Keratinocyte (primary cell): ENCODE data around the gene SNCAIP. TPM values are rescaled to one million over a fixed set of nuclear protein-coding genes. Genes with fewer than 3 reads are reported as not detected.

Source experiments
- DNase-seq: peaks from one replicate; pipeline ENCODE4 v3.0.0-alpha.2; 2011; ENCODE audit warnings: low read depth, missing footprints, low spot score
- FAIRE-seq: peaks from 2 replicates; lab custom pipeline; 2011; peaks lifted over from hg19 to GRCh38; lab: Jason Lieb, UNC
- H2AFZ ChIP-seq: 2 replicates; pipeline ENCODE4 v1.6.0; 2012; ENCODE audit warnings: low read length, control low read depth, inconsistent platforms; ENCODE audit not compliant: control insufficient read depth
- H3K27ac ChIP-seq: 2 replicates; pipeline ENCODE4 v1.5.1; 2011; ENCODE audit warnings: low read length; ENCODE audit not compliant: control insufficient read depth, insufficient read depth
- H3K27me3 ChIP-seq: 3 replicates; pipeline ENCODE4 v1.6.0; 2011; ENCODE audit warnings: low read length; ENCODE audit not compliant: control insufficient read depth, insufficient read depth; ENCODE audit errors: extremely low read depth
- H3K36me3 ChIP-seq, 2 experiments: 2 replicates in 1 of 2; 3 replicates in 1 of 2; pipeline ENCODE4 v1.5.1; 2011; ENCODE audit warnings: low read length in 2 of 2, mild to moderate bottlenecking in 1 of 2; ENCODE audit not compliant: control insufficient read depth in 2 of 2, insufficient read depth in 2 of 2; ENCODE audit errors: extremely low read depth in 1 of 2
- H3K4me1 ChIP-seq: 3 replicates; pipeline ENCODE4 v1.5.1; 2011; ENCODE audit warnings: low read length; ENCODE audit not compliant: control insufficient read depth, insufficient read depth; ENCODE audit errors: extremely low read depth
- H3K4me2 ChIP-seq: 3 replicates; pipeline ENCODE4 v1.6.0; 2011; ENCODE audit warnings: low read depth, low read length; ENCODE audit not compliant: control insufficient read depth, insufficient read depth; ENCODE audit errors: extremely low read depth
- H3K4me3 ChIP-seq, 3 experiments: fragments of 200-600 bp in 1 of 3; sonication (generic) in 1 of 3; 2 replicates in 2 of 3; 3 replicates in 1 of 3; pipeline ENCODE4 v1.5.1; 2011 to 2016; ENCODE audit warnings: low read length in 3 of 3, mild to moderate bottlenecking in 3 of 3, control low read depth in 2 of 3, inconsistent platforms in 1 of 3, low read depth in 1 of 3, mixed read lengths in 1 of 3, mixed run types in 1 of 3, moderate library complexity in 1 of 3; ENCODE audit not compliant: control insufficient read depth in 2 of 3, insufficient read depth in 2 of 3; ENCODE audit errors: extremely low read depth in 1 of 3
- H3K79me2 ChIP-seq: 2 replicates; pipeline ENCODE4 v1.6.0; 2012; ENCODE audit warnings: low read length; ENCODE audit not compliant: control insufficient read depth, insufficient read depth
- H3K9ac ChIP-seq: 3 replicates; pipeline ENCODE4 v1.6.0; 2011; ENCODE audit warnings: low read length; ENCODE audit not compliant: control insufficient read depth, insufficient read depth; ENCODE audit errors: extremely low read depth
- H3K9me1 ChIP-seq: 3 replicates; pipeline ENCODE4 v1.6.0; 2011; ENCODE audit warnings: low read length; ENCODE audit not compliant: control insufficient read depth, insufficient read depth; ENCODE audit errors: extremely low read depth
- H3K9me3 ChIP-seq: 2 replicates; pipeline ENCODE4 v1.5.1; 2012; ENCODE audit warnings: low read depth, low read length; ENCODE audit not compliant: control insufficient read depth
- H4K20me1 ChIP-seq: 3 replicates; pipeline ENCODE4 v1.6.0; 2011; ENCODE audit warnings: low read length; ENCODE audit not compliant: control insufficient read depth, insufficient read depth; ENCODE audit errors: extremely low read depth
- CTCF ChIP-seq, 3 experiments: IDR thresholded peaks in 1 of 3; conservative IDR thresholded peaks in 1 of 3; optimal IDR thresholded peaks in 1 of 3; 2 replicates in 2 of 3; 3 replicates in 1 of 3; pipeline versions ENCODE3 to v1.5.1; 2011; ENCODE audit warnings: low read length in 3 of 3, mild to moderate bottlenecking in 3 of 3, moderate library complexity in 2 of 3, control low read depth in 1 of 3, inconsistent platforms in 1 of 3; ENCODE audit not compliant: insufficient read depth in 2 of 3; ENCODE audit errors: extremely low read depth in 1 of 3
- EZH2 ChIP-seq: IDR thresholded peaks from one replicate; pipeline ENCODE4 v1.6.1; 2012; ENCODE audit warnings: inconsistent platforms, mild to moderate bottlenecking, low read length, moderate library complexity
- dilution Hi-C: fragments of 300-500 bp; cut with MboI; formaldehyde crosslinking; loops from one replicate; pipeline ENCODE4 v1.7.0; 2020; ENCODE audit warnings: low sequenced_read_pairs; ENCODE audit not compliant: extremely low pct_ligation_motif_present
- polyA plus RNA-seq, 5 experiments: library from polyadenylated mRNA; depleted of rRNA in 3 of 5; stranded (reverse) in 3 of 5; stranded (forward) in 1 of 5; unstranded in 1 of 5; fragments of >200 nt; gene quantifications; 1 replicate in 1 of 5; 2 replicates in 3 of 5; 3 replicates in 1 of 5; pipeline versions ENCODE4 v1.2.1 to v1.2.3, GENCODE V29; 2011 to 2012; ENCODE audit warnings: missing spikeins in 2 of 5, low read depth in 1 of 5, low replicate concordance in 1 of 5

The SNCAIP gene
- polyA plus RNA-seq, 1 donor (not counting 4 experiments of a cell fraction or from before 2014, with no cell fraction given): not detected

GRCh38 chr5:122371511-122372151, 59.6 kb downstream of the SNCAIP start:
- no peaks in the 10 kb centered on the region for H3K27me3 ChIP-seq
- no peaks in the 10 kb centered on the region for H4K20me1 ChIP-seq
- DNase-seq (no peak), FAIRE-seq (no peak)
- dilution Hi-C loops: no loop called here
- no peaks in the 10 kb centered on the region for H3K36me3 ChIP-seq
- no peak overlapping the region for H3K4me3 ChIP-seq
- no peaks in the 10 kb centered on the region for H3K9me3 ChIP-seq
- TF ChIP-seq CTCF (optimal IDR thresholded peaks at IDR 0.05 in 1 of 3, IDR thresholded peaks at IDR 0.05 in 1 of 3, conservative IDR thresholded peaks at IDR 0.05 in 1 of 3; ENCODE audit: extremely low read depth in 1 of 3, insufficient read depth in 2 of 3, low read length in 3 of 3) (no peak), EZH2 (no peak)
- no peak overlapping the region for H3K4me2 ChIP-seq
- H3K27ac ChIP-seq: no peak overlapping the region
- no peaks in the 10 kb centered on the region for H3K9me1 ChIP-seq
- H3K9ac ChIP-seq: no peak overlapping the region
- H3K4me1 ChIP-seq: no peaks in the 10 kb centered on the region
- H2AFZ ChIP-seq: no peak overlapping the region
- no peaks in the 10 kb centered on the region for H3K79me2 ChIP-seq

GRCh38 chr5:122374110-122374509, 62.1 kb downstream of the SNCAIP start:
- dilution Hi-C loops: no loop called here
- Histone ChIP-seq H3K27me3 (no peaks in the 10 kb centered on the region), H3K4me1 (no peaks in the 10 kb centered on the region), H4K20me1 (no peaks in the 10 kb centered on the region), H3K4me3 (no peak overlapping the region), H3K79me2 (no peaks in the 10 kb centered on the region), H2AFZ (no peak overlapping the region), H3K9me3 (no peaks in the 10 kb centered on the region), H3K9ac (no peak overlapping the region), H3K4me2 (no peak overlapping the region), H3K27ac (no peak overlapping the region), H3K9me1 (no peaks in the 10 kb centered on the region), H3K36me3 (no peaks in the 10 kb centered on the region)
- FAIRE-seq: no peak
- no peak for DNase-seq
- TF ChIP-seq CTCF (optimal IDR thresholded peaks at IDR 0.05 in 1 of 3, IDR thresholded peaks at IDR 0.05 in 1 of 3, conservative IDR thresholded peaks at IDR 0.05 in 1 of 3; ENCODE audit: extremely low read depth in 1 of 3, insufficient read depth in 2 of 3, low read length in 3 of 3) (no peak), EZH2 (no peak)
